ENCODE measurements around the gene VWDE.

VWDE gene

GRCh38 chr7:12281038-12281437, 122.6 kb downstream of the VWDE start:
- DNase-seq = no peak
